Heart left ventricle (tissue), 13 donors: Measurements from ENCODE around the gene LLGL2.

Source experiments
- POLR2A ChIP-seq, 2 donors: fragments of 450-650 bp; IDR thresholded peaks; one replicate each; pipeline ENCODE4 v1.6.1; 2017; ENCODE audit warnings: antibody characterized with exemption in 2 of 2, mild to moderate bottlenecking in 2 of 2, moderate library complexity in 2 of 2
- TF ChIP-seq, protein P1 (sequence below), 12 donors: fragments of 200-600 bp; sonication (generic) in 4 of 12; IDR thresholded peaks; one replicate each; pipeline versions ENCODE4 v1.5.0 to v1.8.0; 2018 to 2022; ENCODE audit warnings: antibody characterized with exemption in 12 of 12, mild to moderate bottlenecking in 5 of 12
- donor health status: ischemic (EF 13 %, LVEDD 7.1; RV severe dilation, severe dysfunction).
- donor health status: DM: no; HTN: yes; CAD: no.
- donor health status: DM: no; HTN: no; CAD: no.
- donor health status: ischemic (EF 25% LVEDD 6.9; RV normal size, moderate dysfunction).
- donor health status: ischemic (EF 25% LVEDD 5.7; RV mildly dilated, moderate dysfunction).
- donor health status: ischemic (EF 35%, LVEDD 5.7; RV mildly dilated, moderate dysfunction).
- donor health status: nonischemic (EF 11% LVEDD 7.7; RV severe dilation, severe dysfunction).
- donor health status: DM: yes; HTN: yes; CAD: no.
- donor health status: PGD.
- donor health status: ischemic (EF 29% LVEDD 5.4; RV normal size, mild dysfunction).
- donor health status: nonischemic (EF 23%, LVEDD 6.1; RV moderate dilation, normal function).

DNA sequence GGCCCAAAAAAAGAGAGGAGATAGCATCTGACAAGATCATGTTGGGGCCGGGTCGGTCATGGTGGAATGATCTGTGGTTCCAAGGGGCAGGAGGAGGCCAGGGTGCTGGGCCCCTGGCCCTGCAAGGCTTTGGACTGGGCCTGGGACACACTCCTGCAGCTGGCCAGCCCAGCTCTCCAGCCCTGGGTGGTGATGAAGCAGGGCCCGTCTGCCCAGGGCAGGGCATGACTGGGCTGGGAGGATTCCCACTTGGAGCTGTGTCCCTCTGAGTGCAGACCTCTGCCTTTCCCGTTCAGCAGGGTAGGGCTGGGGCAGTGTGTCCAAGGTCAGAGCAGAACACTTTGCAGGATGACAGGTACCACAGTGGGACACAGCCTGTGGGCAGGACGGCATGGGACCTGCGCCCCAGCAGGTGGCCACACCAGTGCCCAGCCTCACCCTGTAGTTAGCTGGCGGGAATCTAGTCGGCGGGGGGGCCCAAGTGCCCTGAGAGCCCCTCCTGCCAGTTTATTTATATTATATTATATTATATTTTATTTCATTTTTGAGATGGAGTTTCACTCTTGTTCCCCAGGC, 34.5 kb downstream of the LLGL2 start:
- TF ChIP-seq, protein P1, sequence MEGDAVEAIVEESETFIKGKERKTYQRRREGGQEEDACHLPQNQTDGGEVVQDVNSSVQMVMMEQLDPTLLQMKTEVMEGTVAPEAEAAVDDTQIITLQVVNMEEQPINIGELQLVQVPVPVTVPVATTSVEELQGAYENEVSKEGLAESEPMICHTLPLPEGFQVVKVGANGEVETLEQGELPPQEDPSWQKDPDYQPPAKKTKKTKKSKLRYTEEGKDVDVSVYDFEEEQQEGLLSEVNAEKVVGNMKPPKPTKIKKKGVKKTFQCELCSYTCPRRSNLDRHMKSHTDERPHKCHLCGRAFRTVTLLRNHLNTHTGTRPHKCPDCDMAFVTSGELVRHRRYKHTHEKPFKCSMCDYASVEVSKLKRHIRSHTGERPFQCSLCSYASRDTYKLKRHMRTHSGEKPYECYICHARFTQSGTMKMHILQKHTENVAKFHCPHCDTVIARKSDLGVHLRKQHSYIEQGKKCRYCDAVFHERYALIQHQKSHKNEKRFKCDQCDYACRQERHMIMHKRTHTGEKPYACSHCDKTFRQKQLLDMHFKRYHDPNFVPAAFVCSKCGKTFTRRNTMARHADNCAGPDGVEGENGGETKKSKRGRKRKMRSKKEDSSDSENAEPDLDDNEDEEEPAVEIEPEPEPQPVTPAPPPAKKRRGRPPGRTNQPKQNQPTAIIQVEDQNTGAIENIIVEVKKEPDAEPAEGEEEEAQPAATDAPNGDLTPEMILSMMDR (IDR thresholded peaks at IDR 0.05): no peak
- TF ChIP-seq POLR2A (IDR thresholded peaks at IDR 0.05): no peak
